Esophagus squamous epithelium (tissue), 5 donors: ENCODE data around the gene C11orf24. TPM values are rescaled to one million over a fixed set of nuclear protein-coding genes. Genes with fewer than 3 reads are reported as not detected.
A peak's percentile ranks its signal among the peaks of the same experiment; 100 is the strongest.

Source experiments
- DNase-seq: peaks from one replicate; lab custom pipeline; 2025; lab: John Stamatoyannopoulos, UW
- H3K27ac ChIP-seq, 4 donors: fragments of 200-600 bp; sonication (generic); one replicate each; pipeline ENCODE4 v1.5.1; 2016 to 2019; ENCODE audit warnings: mild to moderate bottlenecking in 1 of 4
- H3K27me3 ChIP-seq, 4 donors: fragments of 200-600 bp; sonication (generic); 1 replicate in 3 of 4; 2 replicates in 1 of 4; pipeline versions ENCODE4 v1.5.1 to v1.6.0; 2017 to 2021; ENCODE audit warnings: antibody characterized with exemption in 1 of 4
- H3K36me3 ChIP-seq, 3 donors: fragments of 200-600 bp; sonication (generic); one replicate each; pipeline ENCODE4 v1.5.1; 2016 to 2019
- H3K4me1 ChIP-seq, 3 donors: fragments of 200-600 bp; sonication (generic); one replicate each; pipeline ENCODE4 v1.5.1; 2017 to 2019
- H3K4me3 ChIP-seq, 4 donors: fragments of 200-600 bp; sonication (generic); 1 replicate in 3 of 4; 2 replicates in 1 of 4; pipeline ENCODE4 v1.5.1; 2016 to 2019; ENCODE audit warnings: mild to moderate bottlenecking in 2 of 4, moderate library complexity in 1 of 4
- H3K9me3 ChIP-seq, 3 donors: fragments of 200-600 bp; sonication (generic); one replicate each; pipeline ENCODE4 v1.5.1; 2016 to 2019
- POLR2A ChIP-seq, 4 donors: fragments of 450-650 bp; IDR thresholded peaks; one replicate each; pipeline ENCODE4 v1.6.1; 2017; ENCODE audit warnings: antibody characterized with exemption in 4 of 4, mild to moderate bottlenecking in 4 of 4, moderate library complexity in 3 of 4
- WGBS, 2 donors: methylation state at CpG; one replicate each; pipeline ENCODE4 v1.1.5; 2018; 5-methylcytosine and 5-hydroxymethylcytosine counted together
- intact Hi-C: fragments of 100-400 bp; cut with DNase I; formaldehyde crosslinking; loops from one replicate; pipeline ENCODE4 v1.15.0; 2022
- total RNA-seq, 4 donors: library from RNA; depleted of rRNA; stranded (reverse); fragments of >200 nt; gene quantifications; one replicate each; pipeline ENCODE4 v1.1.0, GENCODE V29; 2016
- TF ChIP-seq, protein P1 (sequence below), 6 experiments: fragments of 450-650 bp in 4 of 6; fragments of 200-600 bp in 2 of 6; sonication (generic) in 2 of 6; IDR thresholded peaks; one replicate each; pipeline ENCODE4 v1.5.1; 2016 to 2019; ENCODE audit warnings: antibody characterized with exemption in 6 of 6, mild to moderate bottlenecking in 4 of 6, moderate library complexity in 4 of 6
- donor health status: DM: yes; HTN: yes; CAD: no.

The C11orf24 gene
- total RNA-seq, 4 donors from 2014 or later = 11.4 to 23.3 (median 12.6) TPM

DNA sequence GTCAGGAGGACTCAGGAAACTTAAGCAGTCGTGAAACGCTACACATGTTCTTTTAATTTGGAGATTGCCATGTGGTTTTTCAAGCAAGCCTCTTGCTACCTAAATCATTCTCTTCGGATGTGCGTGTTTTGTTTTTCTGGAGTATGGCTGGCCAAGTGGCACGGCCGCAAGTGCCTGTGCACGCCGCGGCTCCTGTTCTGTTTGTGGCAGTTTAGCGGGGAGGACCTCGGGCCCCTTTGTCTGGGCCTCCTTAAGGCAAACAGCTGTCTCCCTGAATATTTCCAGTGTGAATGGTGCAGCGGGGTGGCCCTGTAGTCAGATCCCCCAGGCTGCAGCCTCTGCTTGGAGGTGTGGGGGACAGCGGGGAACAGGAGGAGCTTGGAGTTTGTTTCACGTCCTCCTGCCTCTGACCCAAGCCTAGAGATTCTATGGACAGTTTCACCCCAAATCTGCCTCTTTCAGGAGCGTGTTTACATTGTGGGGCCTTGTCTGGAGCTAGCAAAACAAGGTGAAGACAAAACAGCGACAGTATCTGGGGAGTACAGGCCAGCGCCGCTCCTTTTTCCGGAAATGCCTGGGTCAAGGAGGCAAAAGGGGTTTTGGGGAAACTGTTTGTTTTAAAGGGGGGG is 41.9 kb upstream of the C11orf24 start:
- H3K27ac ChIP-seq = peak overlapping the region; percentile 79 to 90 (median 86)
- H3K27me3 ChIP-seq = no peaks in the 10 kb centered on the region
- intact Hi-C loops = loop anchor here (10.0 kb wide), 1 partner anchor 61 kb away; no protein-coding TSS in a partner anchor
- peaks cover 27 to 58% (median 29%) of the 10 kb centered on the region in 3 donors for H3K4me1 ChIP-seq
- no peak for DNase-seq
- WGBS, 2 donors = 2 to 21% methylated on average over 17 of the region's 19 CpGs
- TF ChIP-seq, protein P1, sequence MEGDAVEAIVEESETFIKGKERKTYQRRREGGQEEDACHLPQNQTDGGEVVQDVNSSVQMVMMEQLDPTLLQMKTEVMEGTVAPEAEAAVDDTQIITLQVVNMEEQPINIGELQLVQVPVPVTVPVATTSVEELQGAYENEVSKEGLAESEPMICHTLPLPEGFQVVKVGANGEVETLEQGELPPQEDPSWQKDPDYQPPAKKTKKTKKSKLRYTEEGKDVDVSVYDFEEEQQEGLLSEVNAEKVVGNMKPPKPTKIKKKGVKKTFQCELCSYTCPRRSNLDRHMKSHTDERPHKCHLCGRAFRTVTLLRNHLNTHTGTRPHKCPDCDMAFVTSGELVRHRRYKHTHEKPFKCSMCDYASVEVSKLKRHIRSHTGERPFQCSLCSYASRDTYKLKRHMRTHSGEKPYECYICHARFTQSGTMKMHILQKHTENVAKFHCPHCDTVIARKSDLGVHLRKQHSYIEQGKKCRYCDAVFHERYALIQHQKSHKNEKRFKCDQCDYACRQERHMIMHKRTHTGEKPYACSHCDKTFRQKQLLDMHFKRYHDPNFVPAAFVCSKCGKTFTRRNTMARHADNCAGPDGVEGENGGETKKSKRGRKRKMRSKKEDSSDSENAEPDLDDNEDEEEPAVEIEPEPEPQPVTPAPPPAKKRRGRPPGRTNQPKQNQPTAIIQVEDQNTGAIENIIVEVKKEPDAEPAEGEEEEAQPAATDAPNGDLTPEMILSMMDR (IDR thresholded peaks at IDR 0.05) = no peak
- no peak for TF ChIP-seq POLR2A (IDR thresholded peaks at IDR 0.05)
- H3K36me3 ChIP-seq = no peaks in the 10 kb centered on the region
- H3K9me3 ChIP-seq = no peaks in the 10 kb centered on the region
- H3K4me3 ChIP-seq = peak overlapping the region; percentile 53 to 79 (median 70)

DNA sequence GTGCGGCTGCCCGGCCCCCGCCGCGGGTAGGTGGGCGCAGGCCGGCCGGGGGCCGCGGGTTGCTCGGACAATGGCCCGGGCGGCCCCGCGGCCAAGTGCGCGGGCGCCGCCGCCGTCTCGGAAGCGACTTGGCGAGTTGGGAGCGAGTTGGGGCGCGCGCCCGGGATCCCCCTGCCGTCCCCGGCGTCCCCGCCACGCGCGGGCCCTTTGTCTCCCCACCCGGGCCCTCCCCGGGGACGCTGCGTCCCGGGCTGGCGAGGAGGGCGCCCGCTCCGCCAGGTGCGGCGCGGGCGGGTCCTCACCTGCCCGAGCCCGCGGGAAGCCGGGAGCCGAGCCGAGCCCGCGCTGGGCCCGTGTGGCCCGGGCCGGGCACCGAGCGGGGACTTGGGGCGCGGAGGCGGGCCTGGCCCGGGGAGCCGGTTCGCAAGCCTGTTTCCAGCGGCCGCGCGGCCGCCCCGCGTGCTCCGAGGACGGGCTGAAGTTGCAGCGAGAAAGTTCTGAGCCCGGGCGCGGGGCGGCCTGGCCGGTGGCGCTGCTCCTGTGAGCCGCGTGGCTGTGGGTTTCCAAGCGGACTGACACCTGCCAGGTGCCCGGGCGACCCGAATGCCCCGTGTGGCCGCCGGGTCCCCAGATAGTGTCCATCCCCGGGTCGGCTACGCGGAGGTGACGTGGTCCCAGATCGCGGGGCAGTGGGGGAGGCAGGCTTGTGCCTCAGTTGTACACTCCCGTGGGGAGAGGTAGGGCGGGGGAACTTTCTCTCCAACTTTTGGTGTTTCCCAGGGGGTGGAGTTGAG is 41.2 kb upstream of the C11orf24 start:
- H3K9me3 ChIP-seq = no peaks in the 10 kb centered on the region
- H3K36me3 ChIP-seq = no peaks in the 10 kb centered on the region
- H3K4me1 ChIP-seq = peaks cover 27 to 58% (median 29%) of the 10 kb centered on the region in 3 donors
- TF ChIP-seq POLR2A (IDR thresholded peaks at IDR 0.05) = peak in 1 of 4 donors; percentile 6
- TF ChIP-seq, protein P1 (IDR thresholded peaks at IDR 0.05) = no peak
- 2% methylated on average over 7 to 19 of the region's 102 CpGs for WGBS, 2 donors
- DNase-seq = no peak
- intact Hi-C loops = loop anchor here (10.0 kb wide), 1 partner anchor 62 kb away; no protein-coding TSS in a partner anchor
- H3K27ac ChIP-seq = peak overlapping the region; percentile 79 to 90 (median 86)
- no peaks in the 10 kb centered on the region for H3K27me3 ChIP-seq
- H3K4me3 ChIP-seq = peak overlapping the region; percentile 53 to 79 (median 70)

DNA sequence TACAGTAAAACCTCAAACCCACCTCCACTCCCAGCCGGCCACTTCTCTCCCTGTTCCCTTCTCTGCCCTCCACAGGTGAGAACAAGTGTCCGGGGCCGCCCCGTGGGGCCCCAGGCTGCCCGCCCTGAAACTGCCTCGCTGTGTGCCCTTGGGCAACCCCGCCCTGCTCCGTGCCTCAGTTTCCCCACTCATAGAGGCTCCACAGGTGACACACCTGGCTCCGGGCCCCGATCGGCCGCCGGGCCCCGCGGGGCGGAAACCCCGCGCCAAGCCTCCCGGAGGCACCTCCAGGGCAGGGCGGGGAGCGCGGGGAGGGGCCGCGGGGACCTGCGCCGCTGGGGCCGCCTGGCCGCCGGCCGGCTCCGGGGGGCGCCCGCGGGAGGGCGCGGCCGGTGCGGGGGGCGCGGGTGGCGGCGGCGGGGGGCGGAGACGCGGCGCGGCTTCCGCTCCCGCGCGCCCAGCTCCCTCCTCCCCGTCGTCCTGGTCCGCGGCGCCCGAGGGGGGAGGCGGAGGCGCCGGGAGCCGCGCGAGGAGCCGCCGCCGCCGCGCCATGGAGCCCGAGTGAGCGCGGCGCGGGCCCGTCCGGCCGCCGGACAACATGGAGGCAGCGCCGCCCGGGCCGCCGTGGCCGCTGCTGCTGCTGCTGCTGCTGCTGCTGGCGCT is 40.5 kb upstream of the C11orf24 start, which contains the start of gene LRP5:
LRP5 (plus strand) TSS at position 475 of the 663 bp plus-strand sequence; CDS start at position 599, 124 bp downstream.
- TF ChIP-seq, protein P1 (IDR thresholded peaks at IDR 0.05) = no peak
- no peak for TF ChIP-seq POLR2A (IDR thresholded peaks at IDR 0.05)
- Histone ChIP-seq H3K4me1 (peaks cover 24 to 52% (median 29%) of the 10 kb centered on the region in 3 donors), H3K9me3 (no peaks in the 10 kb centered on the region), H3K36me3 (no peaks in the 10 kb centered on the region), H3K27me3 (no peaks in the 10 kb centered on the region), H3K4me3 (peak within 1 kb of the TSS; percentile 53 to 79 (median 70)), H3K27ac (peak within 1 kb of the TSS; percentile 79 to 90 (median 86))
- DNase-seq = no peak
- 35% methylated on average over 8 of the region's 85 CpGs; no CpG with 5 or more reads in 1 of the 2 donors for WGBS, 2 donors
- intact Hi-C loops = loop anchor here (10.0 kb wide), 1 partner anchor 63 kb away; no protein-coding TSS in a partner anchor

DNA sequence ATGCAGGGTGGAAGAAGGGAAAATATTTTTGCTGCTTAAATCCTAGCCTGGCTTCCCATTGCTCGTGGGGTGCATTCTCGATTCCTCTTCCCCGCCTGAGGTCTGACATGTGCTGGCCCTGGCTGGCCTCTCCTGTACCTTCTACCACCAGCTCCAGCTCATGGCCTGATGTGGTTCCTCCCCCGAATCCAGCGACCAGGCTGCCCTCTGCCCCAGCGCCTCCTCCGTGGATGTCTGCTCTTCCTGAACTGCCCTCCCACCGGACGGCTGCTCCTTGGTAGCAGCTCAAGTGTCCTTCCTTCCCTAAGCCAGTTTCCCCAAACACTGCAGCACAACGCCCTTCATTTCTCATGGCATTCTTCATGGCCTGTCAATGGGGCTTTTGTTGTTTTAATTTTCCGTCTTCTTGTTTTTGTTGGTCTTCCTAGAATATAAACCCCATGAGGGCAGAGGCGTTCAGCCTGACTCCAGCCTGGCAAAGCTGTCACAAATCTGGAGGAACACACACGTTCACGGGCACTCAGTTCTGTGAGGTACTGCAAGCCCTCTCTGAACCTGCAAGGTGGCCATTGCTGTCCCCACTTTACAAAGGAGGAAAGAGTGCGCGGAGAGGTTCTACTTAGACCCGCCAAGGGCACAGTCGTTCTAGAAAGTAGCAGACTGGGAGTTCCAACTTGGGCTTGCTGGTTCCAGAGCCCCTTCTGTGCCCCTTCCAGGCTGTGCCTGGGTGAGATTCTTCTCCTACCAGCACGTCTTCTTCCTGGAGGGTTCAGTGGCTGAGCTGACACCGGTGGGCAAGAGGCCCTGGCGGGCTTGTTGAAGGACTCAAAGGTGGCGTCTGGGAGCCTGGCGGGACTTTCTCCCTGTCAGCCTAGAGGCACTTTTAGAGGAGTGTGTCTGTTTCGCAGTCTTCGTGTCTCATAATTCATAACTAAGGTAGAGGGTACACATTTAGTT is 39.7 kb upstream of the C11orf24 start:
- no peaks in the 10 kb centered on the region for H3K36me3 ChIP-seq
- H3K4me1 ChIP-seq = peaks cover 21 to 44% (median 29%) of the 10 kb centered on the region in 3 donors
- WGBS, 2 donors = 70 to 82% methylated on average over 14 to 23 of the region's 25 CpGs
- DNase-seq = no peak
- intact Hi-C loops = loop anchor here (10.0 kb wide), 1 partner anchor 63 kb away; no protein-coding TSS in a partner anchor
- no peaks in the 10 kb centered on the region for H3K27me3 ChIP-seq
- no peak for TF ChIP-seq POLR2A (IDR thresholded peaks at IDR 0.05)
- TF ChIP-seq, protein P1 (IDR thresholded peaks at IDR 0.05) = no peak
- H3K9me3 ChIP-seq = no peaks in the 10 kb centered on the region
- peak overlapping the region in 3 of 4 donors; percentile 65 to 79 (median 74) for H3K4me3 ChIP-seq
- H3K27ac ChIP-seq = peak overlapping the region; percentile 43 to 90 (median 81)
